ENCODE measurements around the gene VAV3.

Gene VAV3

GRCh38 chr1:107777664-107778047 lies 187.3 kb downstream of the VAV3 start:
- Histone ChIP-seq H3K4me3 (ENCODE audit: extremely low read depth, insufficient read depth, low read length, poor library complexity, severe bottlenecking) (no peak overlapping the region), H3K9me3 (ENCODE audit: control insufficient read depth, low read length) (no peaks in the 10 kb centered on the region), H3K27ac (ENCODE audit: low read depth, low read length, severe bottlenecking) (no peak overlapping the region), H3K36me3 (ENCODE audit: control insufficient read depth, insufficient read depth, low read length) (no peaks in the 10 kb centered on the region), H3K4me1 (ENCODE audit: control insufficient read depth, insufficient read depth, low read length, poor library complexity, severe bottlenecking) (no peaks in the 10 kb centered on the region)
- 86% methylated on average over 1 of the region's 3 CpGs; no CpG with 5 or more reads in 1 of the 2 experiments for WGBS, 2 experiments (ENCODE audit: insufficient coverage in 2 of 2)

GRCh38 chr1:107776900-107777663 lies 187.9 kb downstream of the VAV3 start:
- Histone ChIP-seq H3K4me1 (ENCODE audit: control insufficient read depth, insufficient read depth, low read length, poor library complexity, severe bottlenecking) (no peaks in the 10 kb centered on the region), H3K27ac (ENCODE audit: low read depth, low read length, severe bottlenecking) (no peak overlapping the region)
- 83 to 100% methylated on average over 3 to 4 of the region's 4 CpGs for WGBS, 2 experiments (ENCODE audit: insufficient coverage in 2 of 2)

GRCh38 chr1:107771377-107771776 lies 193.6 kb downstream of the VAV3 start:
- no peak overlapping the region for H3K27ac ChIP-seq (ENCODE audit: low read depth, low read length, severe bottlenecking)
- 91 to 94% methylated on average over 11 to 13 of the region's 13 CpGs for WGBS, 2 experiments (ENCODE audit: insufficient coverage in 2 of 2)
- H3K4me1 ChIP-seq (ENCODE audit: control insufficient read depth, insufficient read depth, low read length, poor library complexity, severe bottlenecking), result no peaks in the 10 kb centered on the region
- no peak overlapping the region for H3K4me3 ChIP-seq (ENCODE audit: extremely low read depth, insufficient read depth, low read length, poor library complexity, severe bottlenecking)
- H3K36me3 ChIP-seq (ENCODE audit: control insufficient read depth, insufficient read depth, low read length), result no peaks in the 10 kb centered on the region
- H3K9me3 ChIP-seq (ENCODE audit: control insufficient read depth, low read length), result no peaks in the 10 kb centered on the region

More at GRCh38 chr1:107776900-107777663, 187.9 kb downstream of the VAV3 start:
- H3K9me3 ChIP-seq (ENCODE audit: control insufficient read depth, low read length), result no peaks in the 10 kb centered on the region
- no peaks in the 10 kb centered on the region for H3K36me3 ChIP-seq (ENCODE audit: control insufficient read depth, insufficient read depth, low read length)
- H3K4me3 ChIP-seq (ENCODE audit: extremely low read depth, insufficient read depth, low read length, poor library complexity, severe bottlenecking), result no peak overlapping the region

GRCh38 chr1:107767156-107767582 lies 197.8 kb downstream of the VAV3 start:
- 100% methylated on average over 2 to 3 of the region's 3 CpGs for WGBS, 2 experiments (ENCODE audit: insufficient coverage in 2 of 2)
- H3K4me3 ChIP-seq (ENCODE audit: extremely low read depth, insufficient read depth, low read length, poor library complexity, severe bottlenecking), result no peak overlapping the region
- no peaks in the 10 kb centered on the region for H3K36me3 ChIP-seq (ENCODE audit: control insufficient read depth, insufficient read depth, low read length)
- no peaks in the 10 kb centered on the region for H3K4me1 ChIP-seq (ENCODE audit: control insufficient read depth, insufficient read depth, low read length, poor library complexity, severe bottlenecking)
- H3K27ac ChIP-seq (ENCODE audit: low read depth, low read length, severe bottlenecking), result no peak overlapping the region
- no peaks in the 10 kb centered on the region for H3K9me3 ChIP-seq (ENCODE audit: control insufficient read depth, low read length)

- H3K27ac ChIP-seq (ENCODE audit: low read depth, low read length, severe bottlenecking), result no peak overlapping the region
- no peaks in the 10 kb centered on the region for H3K9me3 ChIP-seq (ENCODE audit: control insufficient read depth, low read length)
- no peaks in the 10 kb centered on the region for H3K4me1 ChIP-seq (ENCODE audit: control insufficient read depth, insufficient read depth, low read length, poor library complexity, severe bottlenecking)
- no peaks in the 10 kb centered on the region for H3K36me3 ChIP-seq (ENCODE audit: control insufficient read depth, insufficient read depth, low read length)
- WGBS, 2 experiments (ENCODE audit: insufficient coverage in 2 of 2), result 58 to 83% methylated on average over 1 of the region's 1 CpG
- H3K4me3 ChIP-seq (ENCODE audit: extremely low read depth, insufficient read depth, low read length, poor library complexity, severe bottlenecking), result no peak overlapping the region
These were observed 198.4 kb downstream of the VAV3 start for GRCh38 chr1:107766533-107766932.

- no peak overlapping the region for H3K4me3 ChIP-seq (ENCODE audit: extremely low read depth, insufficient read depth, low read length, poor library complexity, severe bottlenecking)
- H3K36me3 ChIP-seq (ENCODE audit: control insufficient read depth, insufficient read depth, low read length), result no peaks in the 10 kb centered on the region
- H3K9me3 ChIP-seq (ENCODE audit: control insufficient read depth, low read length), result no peaks in the 10 kb centered on the region
- H3K27ac ChIP-seq (ENCODE audit: low read depth, low read length, severe bottlenecking), result no peak overlapping the region
- 86% methylated on average over 3 of the region's 6 CpGs; no CpG with 5 or more reads in 1 of the 2 experiments for WGBS, 2 experiments (ENCODE audit: insufficient coverage in 2 of 2)
- no peaks in the 10 kb centered on the region for H3K4me1 ChIP-seq (ENCODE audit: control insufficient read depth, insufficient read depth, low read length, poor library complexity, severe bottlenecking)
These were observed 202.1 kb downstream of the VAV3 start for GRCh38 chr1:107762751-107763390.

GRCh38 chr1:107760065-107760464 lies 204.9 kb downstream of the VAV3 start:
- 80% methylated on average over 2 of the region's 3 CpGs; no CpG with 5 or more reads in 1 of the 2 experiments for WGBS, 2 experiments (ENCODE audit: insufficient coverage in 2 of 2)
- no peak overlapping the region for H3K27ac ChIP-seq (ENCODE audit: low read depth, low read length, severe bottlenecking)
- no peaks in the 10 kb centered on the region for H3K9me3 ChIP-seq (ENCODE audit: control insufficient read depth, low read length)
- no peak overlapping the region for H3K4me3 ChIP-seq (ENCODE audit: extremely low read depth, insufficient read depth, low read length, poor library complexity, severe bottlenecking)
- H3K4me1 ChIP-seq (ENCODE audit: control insufficient read depth, insufficient read depth, low read length, poor library complexity, severe bottlenecking), result no peaks in the 10 kb centered on the region
- no peaks in the 10 kb centered on the region for H3K36me3 ChIP-seq (ENCODE audit: control insufficient read depth, insufficient read depth, low read length)

GRCh38 chr1:107750364-107750959 lies 214.5 kb downstream of the VAV3 start:
- Histone ChIP-seq H3K27ac (ENCODE audit: low read depth, low read length, severe bottlenecking) (no peak overlapping the region), H3K4me3 (ENCODE audit: extremely low read depth, insufficient read depth, low read length, poor library complexity, severe bottlenecking) (no peak overlapping the region), H3K9me3 (ENCODE audit: control insufficient read depth, low read length) (no peaks in the 10 kb centered on the region), H3K4me1 (ENCODE audit: control insufficient read depth, insufficient read depth, low read length, poor library complexity, severe bottlenecking) (no peaks in the 10 kb centered on the region), H3K36me3 (ENCODE audit: control insufficient read depth, insufficient read depth, low read length) (no peaks in the 10 kb centered on the region)
- WGBS, 2 experiments (ENCODE audit: insufficient coverage in 2 of 2), result 40% methylated on average over 1 of the region's 6 CpGs; no CpG with 5 or more reads in 1 of the 2 experiments

- H3K27ac ChIP-seq (ENCODE audit: low read depth, low read length, severe bottlenecking), result no peak overlapping the region
- H3K36me3 ChIP-seq (ENCODE audit: control insufficient read depth, insufficient read depth, low read length), result no peaks in the 10 kb centered on the region
- no peak overlapping the region for H3K4me3 ChIP-seq (ENCODE audit: extremely low read depth, insufficient read depth, low read length, poor library complexity, severe bottlenecking)
- no CpG with 5 or more reads among the region's 2 CpGs for WGBS, 2 experiments (ENCODE audit: insufficient coverage in 2 of 2)
- no peaks in the 10 kb centered on the region for H3K4me1 ChIP-seq (ENCODE audit: control insufficient read depth, insufficient read depth, low read length, poor library complexity, severe bottlenecking)
- no peaks in the 10 kb centered on the region for H3K9me3 ChIP-seq (ENCODE audit: control insufficient read depth, low read length)
These were observed 216.4 kb downstream of the VAV3 start for GRCh38 chr1:107748531-107748930.

- H3K36me3 ChIP-seq (ENCODE audit: control insufficient read depth, insufficient read depth, low read length), result no peaks in the 10 kb centered on the region
- WGBS, 2 experiments (ENCODE audit: insufficient coverage in 2 of 2), result 91 to 94% methylated on average over 3 of the region's 4 CpGs
- H3K4me1 ChIP-seq (ENCODE audit: control insufficient read depth, insufficient read depth, low read length, poor library complexity, severe bottlenecking), result no peaks in the 10 kb centered on the region
- H3K4me3 ChIP-seq (ENCODE audit: extremely low read depth, insufficient read depth, low read length, poor library complexity, severe bottlenecking), result no peak overlapping the region
- no peak overlapping the region for H3K27ac ChIP-seq (ENCODE audit: low read depth, low read length, severe bottlenecking)
- H3K9me3 ChIP-seq (ENCODE audit: control insufficient read depth, low read length), result no peaks in the 10 kb centered on the region
These were observed 223.7 kb downstream of the VAV3 start for GRCh38 chr1:107741242-107741641.

All from mesodermal cell (in vitro differentiated cells).